Activated CD4-positive, alpha-beta memory T cell treated with anti-CD3 and anti-CD28 coated beads, Interleukin-2, amount 10 ng/mL, durations not matched to agents 7 days and 5 days (primary cell): ENCODE results near the gene ZCCHC24. TPM values are rescaled to one million over a fixed set of nuclear protein-coding genes. Genes with fewer than 3 reads are reported as not detected.

Experiments
- CTCF ChIA-PET: fragments of 350-600 bp; sonication (Branson Sonifier 250); formaldehyde crosslinking; loops from one replicate; lab custom pipeline; 2021; ENCODE audit warnings: antibody characterized with exemption, inconsistent platforms; lab: Charles Lee
- POLR2A ChIA-PET: fragments of 350-600 bp; sonication (Branson Sonifier 250); formaldehyde crosslinking; loops from one replicate; lab custom pipeline; 2021; ENCODE audit warnings: antibody characterized with exemption; lab: Charles Lee
- DNase-seq: peaks from one replicate; pipeline ENCODE4 v3.0.0-alpha.2; 2020
- H3K27ac Mint-ChIP-seq: one replicate; pipeline ENCODE4 v1.8.0; 2021; ENCODE audit warnings: mild to moderate bottlenecking, mixed read lengths
- H3K27me3 Mint-ChIP-seq: one replicate; pipeline ENCODE4 v1.8.0; 2021; ENCODE audit warnings: mixed read lengths
- H3K36me3 Mint-ChIP-seq: one replicate; pipeline ENCODE4 v1.8.0; 2021; ENCODE audit warnings: low read depth, mixed read lengths
- H3K4me1 Mint-ChIP-seq: one replicate; pipeline ENCODE4 v1.8.0; 2021; ENCODE audit warnings: mixed read lengths
- H3K4me3 Mint-ChIP-seq: one replicate; pipeline ENCODE4 v1.8.0; 2021; ENCODE audit warnings: mild to moderate bottlenecking, mixed read lengths
- H3K9me3 Mint-ChIP-seq: one replicate; pipeline ENCODE4 v1.8.0; 2021; ENCODE audit warnings: mixed read lengths
- total RNA-seq, 2 experiments: library from RNA; stranded (reverse); gene quantifications; one replicate each; pipeline ENCODE4 v1.2.3, GENCODE V29; 2021

Gene ZCCHC24
- total RNA-seq, 2 experiments from 2014 or later: 1.5 TPM

GRCh38 chr10:79353726-79354125, 91.7 kb downstream of the ZCCHC24 start:
- H3K9me3 Mint-ChIP-seq: no peaks in the 10 kb centered on the region
- DNase-seq: no peak
- H3K4me3 Mint-ChIP-seq: no peak overlapping the region
- no peaks in the 10 kb centered on the region for H3K27me3 Mint-ChIP-seq
- CTCF ChIA-PET: interaction anchor here (1.0 kb wide), 1 partner anchor 21 kb away, joined by 6 read pairs; no protein-coding TSS in a partner anchor
- H3K4me1 Mint-ChIP-seq: peaks cover 63% of the 10 kb centered on the region
- POLR2A ChIA-PET: interaction anchor here (1.3 to 1.7 kb wide), 3 partner anchors 10 to 62 kb away, joined by 3 to 5 read pairs (median 4); no protein-coding TSS in a partner anchor
- H3K27ac Mint-ChIP-seq: no peak overlapping the region
- H3K36me3 Mint-ChIP-seq: peaks cover 79% of the 10 kb centered on the region

DNA sequence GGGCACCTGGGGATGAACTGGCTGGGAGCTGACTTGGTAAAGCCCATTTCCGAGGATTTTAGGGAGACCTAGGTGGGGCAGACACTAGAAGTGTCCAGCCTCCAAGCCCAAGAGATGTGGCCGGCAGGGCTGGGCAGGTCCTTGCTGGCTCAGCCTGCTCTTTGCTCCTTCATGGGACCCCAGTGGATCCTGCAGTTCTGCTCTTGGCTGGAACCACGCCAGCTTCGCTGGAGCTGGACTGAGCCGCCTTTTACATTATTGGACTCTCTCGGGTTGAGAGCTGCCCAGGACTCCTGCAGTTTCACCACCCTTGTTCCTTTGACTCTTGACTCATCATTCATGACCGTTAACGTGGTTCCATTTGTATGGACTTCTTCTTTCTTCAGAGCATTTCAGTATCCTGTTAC, 92.4 kb downstream of the ZCCHC24 start:
- Mint-ChIP-seq H3K27me3 (no peaks in the 10 kb centered on the region), H3K4me3 (no peak overlapping the region), H3K4me1 (peaks cover 69% of the 10 kb centered on the region), H3K36me3 (peaks cover 82% of the 10 kb centered on the region), H3K27ac (no peak overlapping the region), H3K9me3 (no peaks in the 10 kb centered on the region)
- CTCF ChIA-PET: no interaction called here
- DNase-seq: peak; percentile 6
- POLR2A ChIA-PET: interaction anchor here (1.3 to 1.7 kb wide), 5 partner anchors 11 to 62 kb away, joined by 3 to 5 read pairs (median 3); no protein-coding TSS in a partner anchor

DNA sequence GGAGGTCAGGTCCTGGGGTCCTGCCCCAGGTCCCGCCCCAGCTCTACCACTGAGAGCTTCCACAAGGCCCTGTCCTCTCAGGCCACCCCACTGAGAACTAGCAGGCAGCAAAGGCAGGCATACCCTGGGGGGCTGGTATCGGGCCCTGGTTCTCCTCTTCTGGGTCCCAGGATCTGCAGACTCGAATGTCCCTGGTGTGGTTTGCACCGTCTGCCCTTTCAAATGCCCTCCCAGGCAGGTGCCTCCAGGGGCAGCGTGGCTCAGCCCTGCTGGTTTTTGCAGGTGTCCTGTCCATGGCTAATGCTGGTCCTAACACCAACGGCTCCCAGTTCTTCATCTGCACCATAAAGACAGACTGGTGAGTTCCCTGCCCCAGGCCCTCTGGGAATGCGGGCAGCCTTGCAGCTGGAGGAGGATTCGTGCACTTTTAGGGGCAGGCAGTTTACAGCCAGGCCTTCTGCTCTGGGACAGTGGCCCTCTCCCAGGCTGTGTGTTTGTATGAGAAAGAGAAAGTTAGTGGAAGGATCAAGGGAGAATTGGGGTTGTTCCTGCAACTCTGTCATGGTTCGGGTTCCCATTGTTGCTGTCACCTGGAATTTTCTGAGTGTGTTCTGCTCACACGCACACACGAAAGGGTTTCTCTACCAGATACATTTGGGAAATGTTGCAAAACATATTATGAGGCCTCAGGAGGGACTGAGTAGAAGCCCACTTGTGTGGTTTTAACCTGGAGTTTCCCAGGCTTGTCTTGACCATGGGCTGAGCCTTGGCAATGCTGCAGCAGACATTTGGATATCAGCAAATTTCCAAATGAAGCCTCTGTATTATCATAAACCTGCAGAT, 93.2 kb downstream of the ZCCHC24 start:
- Mint-ChIP-seq H3K4me1 (peaks cover 69% of the 10 kb centered on the region), H3K27me3 (no peaks in the 10 kb centered on the region), H3K4me3 (no peak overlapping the region), H3K9me3 (no peaks in the 10 kb centered on the region), H3K36me3 (peaks cover 85% of the 10 kb centered on the region), H3K27ac (peak overlapping the region; percentile 31)
- peak; percentile 14 for DNase-seq
- ChIA-PET CTCF (no interaction called here), POLR2A (interaction anchor here (1.3 to 1.7 kb wide), 4 partner anchors 11 to 61 kb away, joined by 3 to 4 read pairs (median 3); no protein-coding TSS in a partner anchor)

- peak; percentile 14 for DNase-seq
- no peaks in the 10 kb centered on the region for H3K9me3 Mint-ChIP-seq
- ChIA-PET POLR2A (interaction anchor here (9.2 kb wide), 1 partner anchor 32 kb away, joined by 192 read pairs; no protein-coding TSS in a partner anchor), CTCF (interaction anchor here (0.8 kb wide), 1 partner anchor 22 kb away, joined by 3 read pairs; no protein-coding TSS in a partner anchor)
- H3K27me3 Mint-ChIP-seq: no peaks in the 10 kb centered on the region
- peaks cover 75% of the 10 kb centered on the region for H3K4me1 Mint-ChIP-seq
- H3K4me3 Mint-ChIP-seq: no peak overlapping the region
- H3K36me3 Mint-ChIP-seq: peaks cover 79% of the 10 kb centered on the region
- H3K27ac Mint-ChIP-seq: no peak overlapping the region
Measured at GRCh38 chr10:79351332-79351731, 94.1 kb downstream of the ZCCHC24 start.

DNA sequence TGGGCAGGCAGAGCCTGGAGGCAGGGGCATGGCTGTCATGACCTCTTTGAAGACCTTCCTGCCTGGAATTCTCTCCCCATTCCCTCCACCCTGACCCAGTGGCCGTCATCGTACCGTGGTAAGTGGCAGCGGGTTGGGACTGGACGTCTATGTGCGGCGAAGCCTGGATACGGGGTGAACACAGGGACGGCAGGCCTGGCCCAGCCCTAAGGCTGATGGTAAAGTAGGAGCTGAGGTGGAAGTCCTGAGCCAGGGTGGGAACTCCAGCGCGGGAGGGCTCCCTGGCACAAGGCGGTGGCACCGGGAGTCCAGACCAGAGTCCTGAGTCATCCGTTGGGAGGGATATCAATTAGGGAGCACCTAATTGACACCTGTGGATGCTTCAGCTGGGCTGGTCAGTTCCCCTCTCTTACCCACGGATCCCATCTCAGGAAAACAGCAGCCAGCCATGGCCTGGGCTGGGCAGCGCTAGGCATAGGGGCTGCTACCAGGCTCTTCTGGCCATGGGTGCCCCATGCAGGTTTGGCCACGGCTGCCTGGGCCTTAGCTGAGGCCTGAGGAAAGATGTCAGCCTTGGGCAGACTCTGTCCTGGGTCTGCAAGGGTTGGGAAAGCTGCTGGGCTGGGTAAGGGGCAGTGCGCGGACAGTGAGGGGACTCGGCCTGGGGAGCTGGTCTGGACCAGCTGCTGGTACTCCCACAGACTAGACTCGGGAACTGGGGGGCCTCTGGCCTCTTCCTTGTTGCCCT, 94.8 kb downstream of the ZCCHC24 start:
- Mint-ChIP-seq H3K27ac (peak overlapping the region; percentile 88), H3K4me3 (no peak overlapping the region), H3K27me3 (no peaks in the 10 kb centered on the region), H3K9me3 (no peaks in the 10 kb centered on the region), H3K36me3 (peaks cover 72% of the 10 kb centered on the region), H3K4me1 (peaks cover 74% of the 10 kb centered on the region)
- peak; percentile 15 for DNase-seq
- ChIA-PET POLR2A (interaction anchor here (9.2 kb wide), 1 partner anchor 31 kb away, joined by 192 read pairs; no protein-coding TSS in a partner anchor), CTCF (interaction anchor here (0.8 to 1.8 kb wide), 2 partner anchors 23 to 24 kb away, joined by 3 to 7 read pairs; no protein-coding TSS in a partner anchor)

GRCh38 chr10:79349766-79350406, 95.5 kb downstream of the ZCCHC24 start:
- ChIA-PET POLR2A (interaction anchor here (0.7 to 9.2 kb wide), 3 partner anchors 9 to 106 kb away, joined by 4 to 192 read pairs (median 36); no protein-coding TSS in a partner anchor), CTCF (interaction anchor here (1.8 kb wide), 1 partner anchor 24 kb away, joined by 7 read pairs; no protein-coding TSS in a partner anchor)
- H3K4me1 Mint-ChIP-seq: peaks cover 77% of the 10 kb centered on the region
- H3K27me3 Mint-ChIP-seq: no peaks in the 10 kb centered on the region
- H3K4me3 Mint-ChIP-seq: peak overlapping the region; percentile 87
- H3K27ac Mint-ChIP-seq: peak overlapping the region; percentile 88
- peaks cover 65% of the 10 kb centered on the region for H3K36me3 Mint-ChIP-seq
- H3K9me3 Mint-ChIP-seq: no peaks in the 10 kb centered on the region
- DNase-seq: peak; percentile 15

GRCh38 chr10:79349072-79349491, 96.3 kb downstream of the ZCCHC24 start:
- peaks cover 76% of the 10 kb centered on the region for H3K4me1 Mint-ChIP-seq
- CTCF ChIA-PET: interaction anchor here (0.6 to 1.9 kb wide), 7 partner anchors 9 to 63 kb away, joined by 3 to 10 read pairs (median 5); no protein-coding TSS in a partner anchor
- POLR2A ChIA-PET: interaction anchor here (0.6 to 9.2 kb wide), 9 partner anchors 8 to 105 kb away, joined by 4 to 192 read pairs (median 9); no protein-coding TSS in a partner anchor
- no peak for DNase-seq
- peak overlapping the region; percentile 87 for H3K4me3 Mint-ChIP-seq
- H3K36me3 Mint-ChIP-seq: peaks cover 57% of the 10 kb centered on the region
- no peaks in the 10 kb centered on the region for H3K27me3 Mint-ChIP-seq
- H3K27ac Mint-ChIP-seq: peak overlapping the region; percentile 88
- no peaks in the 10 kb centered on the region for H3K9me3 Mint-ChIP-seq

GRCh38 chr10:79348640-79348988, 96.8 kb downstream of the ZCCHC24 start:
- no peaks in the 10 kb centered on the region for H3K9me3 Mint-ChIP-seq
- H3K27ac Mint-ChIP-seq: peak overlapping the region; percentile 88
- H3K4me3 Mint-ChIP-seq: peak overlapping the region; percentile 87
- POLR2A ChIA-PET: interaction anchor here (0.6 to 9.2 kb wide), 11 partner anchors 8 to 105 kb away, joined by 3 to 192 read pairs (median 7); no protein-coding TSS in a partner anchor
- H3K4me1 Mint-ChIP-seq: peaks cover 76% of the 10 kb centered on the region
- DNase-seq: peak; percentile 17
- H3K36me3 Mint-ChIP-seq: peaks cover 52% of the 10 kb centered on the region
- CTCF ChIA-PET: interaction anchor here (0.6 to 6.4 kb wide), 8 partner anchors 9 to 63 kb away, joined by 3 to 45 read pairs (median 6); no protein-coding TSS in a partner anchor
- no peaks in the 10 kb centered on the region for H3K27me3 Mint-ChIP-seq

DNA sequence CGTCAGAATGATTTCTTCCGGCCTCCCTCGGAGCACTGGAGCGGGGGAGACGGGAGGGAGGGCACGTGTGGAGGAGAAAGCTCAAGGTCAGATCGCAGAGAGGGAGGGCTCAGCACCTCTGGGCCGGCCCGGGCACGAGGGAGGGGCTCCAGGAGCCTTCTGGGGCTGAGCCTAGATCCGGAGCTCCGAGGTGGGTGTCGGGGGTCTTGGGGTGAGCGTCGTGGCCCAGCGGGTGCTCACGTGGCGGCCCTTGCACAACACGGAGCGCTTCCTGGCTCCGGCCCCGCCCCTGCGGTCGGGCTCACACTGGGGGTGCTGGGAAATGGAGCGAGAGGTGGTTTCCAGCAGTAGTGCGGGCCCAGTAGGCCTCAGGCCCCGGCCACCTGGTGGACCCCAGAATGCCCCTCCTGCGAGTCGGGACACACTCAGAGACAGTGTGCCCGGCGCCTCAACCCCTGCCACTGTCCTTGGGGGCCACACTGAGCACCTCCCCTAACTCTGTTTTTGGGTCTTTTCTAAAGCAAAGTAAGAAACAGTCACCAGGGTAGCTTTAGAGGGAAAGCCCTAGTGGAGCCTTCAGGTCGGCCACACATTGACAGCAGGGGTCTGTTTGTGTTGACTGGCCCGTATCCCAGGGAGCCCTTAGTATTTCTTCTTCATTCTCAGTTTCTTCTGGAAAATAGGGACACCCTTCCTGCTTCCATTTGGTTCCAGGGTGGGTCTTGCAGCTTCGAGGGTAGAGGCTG, 97.4 kb downstream of the ZCCHC24 start:
- H3K36me3 Mint-ChIP-seq: peaks cover 47% of the 10 kb centered on the region
- no peaks in the 10 kb centered on the region for H3K9me3 Mint-ChIP-seq
- H3K4me1 Mint-ChIP-seq: peaks cover 76% of the 10 kb centered on the region
- H3K4me3 Mint-ChIP-seq: peak overlapping the region; percentile 87
- DNase-seq: peak; percentile 84
- ChIA-PET CTCF (interaction anchor here (0.8 to 6.4 kb wide), 13 partner anchors 10 to 98 kb away, joined by 3 to 45 read pairs (median 4); no protein-coding TSS in a partner anchor), POLR2A (interaction anchor here (0.6 to 9.2 kb wide), 24 partner anchors 8 to 840 kb away, joined by 3 to 192 read pairs (median 4); partner anchors contain the start of gene ZCCHC24)
- peak overlapping the region; percentile 88 for H3K27ac Mint-ChIP-seq
- H3K27me3 Mint-ChIP-seq: no peaks in the 10 kb centered on the region

DNA sequence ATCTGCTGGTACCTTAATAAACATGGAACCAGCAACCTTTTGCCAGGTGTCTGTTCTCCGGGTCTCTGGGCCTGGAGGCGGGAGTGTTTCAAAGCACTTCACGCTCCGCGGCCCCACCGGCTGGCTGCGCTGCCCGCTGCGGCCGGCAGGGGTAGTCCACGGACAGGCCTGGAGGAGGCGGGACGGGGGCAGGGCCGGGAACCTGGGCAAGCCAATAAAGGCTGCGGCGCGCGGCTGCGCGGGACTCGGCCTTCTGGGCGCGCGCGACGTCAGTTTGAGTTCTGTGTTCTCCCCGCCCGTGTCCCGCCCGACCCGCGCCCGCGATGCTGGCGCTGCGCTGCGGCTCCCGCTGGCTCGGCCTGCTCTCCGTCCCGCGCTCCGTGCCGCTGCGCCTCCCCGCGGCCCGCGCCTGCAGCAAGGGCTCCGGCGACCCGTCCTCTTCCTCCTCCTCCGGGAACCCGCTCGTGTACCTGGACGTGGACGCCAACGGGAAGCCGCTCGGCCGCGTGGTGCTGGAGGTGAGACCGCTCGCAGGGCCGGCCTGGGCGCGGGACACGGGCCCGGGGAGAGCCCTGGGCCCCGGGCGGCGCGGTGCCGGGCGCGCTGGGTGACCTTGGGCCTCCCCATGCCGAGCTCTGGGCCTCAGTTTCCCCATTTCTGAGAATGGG, 98.1 kb downstream of the ZCCHC24 start, which contains the start of gene PPIF:
TSS of gene PPIF (plus strand) at position 244 of the 668 bp plus-strand sequence. CDS start at position 324, 80 bp downstream.
- no peaks in the 10 kb centered on the region for H3K9me3 Mint-ChIP-seq
- no peaks in the 10 kb centered on the region for H3K27me3 Mint-ChIP-seq
- H3K4me1 Mint-ChIP-seq: peaks cover 76% of the 10 kb centered on the region
- peak within 1 kb of the TSS; percentile 88 for H3K27ac Mint-ChIP-seq
- peak within 1 kb of the TSS; percentile 87 for H3K4me3 Mint-ChIP-seq
- POLR2A ChIA-PET: interaction anchor here (0.6 to 9.2 kb wide), 22 partner anchors 9 to 840 kb away, joined by 3 to 192 read pairs (median 4); partner anchors contain the start of gene ZCCHC24
- H3K36me3 Mint-ChIP-seq: peaks cover 39% of the 10 kb centered on the region
- peak; percentile 95 for DNase-seq
- CTCF ChIA-PET: interaction anchor here (0.7 to 6.4 kb wide), 16 partner anchors 10 to 97 kb away, joined by 3 to 45 read pairs (median 3); no protein-coding TSS in a partner anchor
